GM20431 (cell line): Measurements from ENCODE around the gene MANBA.

ENCODE experiments used
- in situ Hi-C: fragments of 300-500 bp; cut with MseI, MboI; formaldehyde crosslinking; loops from one replicate; pipeline ENCODE4 v1.15.0; 2020; ENCODE audit warnings: low sequenced_read_pairs; ENCODE audit not compliant: unreplicated experiment

The MANBA gene

DNA sequence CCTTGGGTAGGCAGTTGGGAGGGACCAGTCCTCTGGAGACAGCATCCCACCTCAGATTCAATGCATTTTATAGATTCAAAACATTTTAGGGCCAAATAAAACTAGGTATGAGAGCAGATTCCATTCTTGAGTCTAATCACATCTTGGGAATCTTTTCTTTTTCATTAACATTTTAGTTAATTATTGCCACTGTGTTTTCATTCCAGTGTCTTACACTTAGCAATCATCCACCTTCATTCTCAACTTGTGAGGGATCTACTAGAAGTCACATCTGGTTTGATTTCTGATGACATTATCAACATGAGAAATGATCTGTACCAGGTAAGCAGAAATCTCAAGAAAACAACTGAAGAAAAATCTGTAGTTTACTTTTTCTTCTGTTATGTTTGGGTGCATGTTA is 160.1 kb downstream of the MANBA start:
- in situ Hi-C loops: no loop called here

DNA sequence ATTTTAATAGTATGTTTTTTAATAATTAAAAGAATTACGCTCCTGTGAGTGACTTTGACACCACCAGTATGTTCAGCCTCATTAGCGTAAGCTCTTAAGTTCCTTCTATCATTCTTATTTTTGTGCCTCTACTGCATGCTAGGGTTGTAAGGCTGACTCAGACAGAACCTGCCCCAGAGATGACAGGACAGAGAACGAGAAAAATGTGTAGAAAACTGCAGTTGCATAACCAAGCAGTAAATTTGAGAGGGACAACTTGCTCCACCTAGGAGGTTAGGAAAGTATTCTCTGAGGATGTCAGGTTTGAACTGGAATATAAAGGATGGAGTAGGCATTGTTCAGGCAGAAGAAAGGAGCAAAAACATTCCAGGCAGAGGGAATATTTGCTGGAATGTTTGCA is 160.9 kb downstream of the MANBA start:
- in situ Hi-C loops: no loop called here

DNA sequence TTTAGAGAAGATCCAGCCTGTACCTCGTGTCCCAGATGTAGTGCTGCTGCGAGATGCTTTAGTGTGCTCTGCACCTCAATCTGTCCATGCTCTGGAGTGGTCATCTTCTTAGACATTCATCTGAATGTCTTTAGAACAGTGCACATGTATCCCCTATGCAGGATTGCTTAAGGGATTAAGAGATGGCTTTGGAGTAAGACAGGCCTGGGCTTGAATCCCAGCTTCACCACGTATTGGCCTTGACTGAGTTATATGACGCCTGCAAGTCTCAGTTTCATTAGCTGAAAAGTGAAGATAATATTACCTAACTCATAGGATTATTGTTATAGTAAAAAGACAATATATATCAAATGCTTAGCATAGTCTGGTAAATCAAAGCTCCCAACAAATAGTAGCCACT is 161.3 kb downstream of the MANBA start:
- in situ Hi-C loops: no loop called here

GRCh38 chr4:102598762-102599374 is 161.9 kb downstream of the MANBA start:
- in situ Hi-C loops: no loop called here

DNA sequence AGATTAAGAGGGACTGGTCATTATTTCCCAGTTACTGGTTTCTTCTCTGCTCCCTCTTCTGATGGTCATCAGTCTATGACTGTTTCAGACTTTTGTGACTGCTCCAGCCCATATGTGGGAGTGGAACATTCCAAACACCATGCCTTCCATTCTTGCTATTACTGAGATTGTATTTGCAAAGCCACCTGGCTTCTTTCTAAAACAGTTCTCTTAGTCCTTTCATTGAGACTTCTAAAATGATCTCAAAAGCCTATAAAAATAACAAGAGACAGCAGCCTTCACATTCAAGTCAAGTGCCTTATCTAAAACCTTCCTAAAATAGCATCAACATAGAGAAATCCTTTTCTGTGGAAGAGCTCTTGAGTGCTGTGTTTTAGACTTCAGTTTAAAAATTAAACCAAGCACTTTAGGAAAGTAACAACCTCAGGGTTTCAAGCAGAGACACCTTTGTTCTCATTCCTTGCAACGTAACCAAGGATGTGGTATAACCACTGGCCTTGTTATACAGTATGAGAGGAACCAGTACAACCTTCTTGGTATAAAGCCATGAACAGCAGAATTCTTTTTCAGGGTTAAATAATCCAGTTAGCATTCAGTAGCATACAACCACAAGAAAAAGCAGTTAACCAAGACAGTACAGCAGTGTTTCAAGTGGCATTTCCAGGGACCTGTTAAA is 162.5 kb downstream of the MANBA start:
- in situ Hi-C loops: no loop called here

DNA sequence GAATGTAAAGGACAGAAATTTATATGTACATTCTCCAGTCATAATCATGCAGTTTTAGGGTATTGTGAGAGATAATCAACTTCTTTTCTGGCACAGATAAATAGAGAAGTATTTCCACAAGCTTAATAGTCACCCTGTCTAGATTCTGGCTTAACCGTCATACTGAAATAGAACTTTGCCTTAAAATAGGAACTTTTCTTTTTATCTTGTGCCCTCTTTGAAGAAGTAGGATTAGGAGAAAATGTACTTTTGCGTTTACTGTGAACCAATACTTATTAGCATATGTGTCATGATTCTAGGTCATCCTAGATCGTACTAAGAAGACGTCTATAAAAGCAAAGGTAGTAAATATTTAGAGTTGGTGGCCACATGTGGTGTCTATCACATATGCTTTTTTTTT is 164.2 kb downstream of the MANBA start:
- in situ Hi-C loops: no loop called here

DNA sequence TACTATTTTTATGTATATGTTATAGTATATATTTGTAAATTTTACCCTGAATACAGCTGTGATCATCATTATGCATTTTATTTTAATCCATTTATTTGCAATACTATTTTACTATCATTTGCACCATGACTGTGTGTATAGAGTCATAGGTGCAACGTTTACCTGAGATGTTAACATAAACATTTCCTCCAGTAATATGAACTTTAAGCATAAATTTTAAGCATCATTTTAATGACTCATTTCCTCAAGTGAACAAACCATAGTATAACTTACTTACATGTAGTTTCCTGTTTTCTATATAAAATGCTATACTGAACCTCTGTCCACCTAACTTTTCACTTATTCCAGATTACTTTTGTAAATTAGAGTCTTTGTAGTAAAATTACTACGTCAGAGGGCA is 166.8 kb downstream of the MANBA start:
- in situ Hi-C loops: no loop called here

DNA sequence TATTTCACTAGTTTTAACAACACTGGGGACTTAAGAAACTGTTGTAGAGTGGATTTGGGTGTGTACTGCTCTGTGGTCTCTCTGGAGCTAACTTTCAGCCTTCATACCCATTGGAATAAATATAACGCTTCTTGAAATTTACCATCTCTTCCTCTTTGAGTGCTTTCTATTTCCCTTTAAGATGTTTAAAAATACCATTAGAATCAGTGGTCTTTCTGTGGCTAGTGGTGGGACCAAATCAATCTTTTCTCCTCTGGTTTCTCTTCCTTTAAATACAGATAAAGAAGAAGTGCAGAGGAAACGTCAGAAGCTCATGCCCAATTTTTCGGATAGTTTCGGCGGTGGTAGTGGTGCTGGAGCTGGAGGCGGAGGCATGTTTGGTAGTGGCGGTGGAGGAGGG is 167.6 kb downstream of the MANBA start:
- in situ Hi-C loops: no loop called here

GRCh38 chr4:102592256-102592655 is 168.5 kb downstream of the MANBA start:
- in situ Hi-C loops: no loop called here

DNA sequence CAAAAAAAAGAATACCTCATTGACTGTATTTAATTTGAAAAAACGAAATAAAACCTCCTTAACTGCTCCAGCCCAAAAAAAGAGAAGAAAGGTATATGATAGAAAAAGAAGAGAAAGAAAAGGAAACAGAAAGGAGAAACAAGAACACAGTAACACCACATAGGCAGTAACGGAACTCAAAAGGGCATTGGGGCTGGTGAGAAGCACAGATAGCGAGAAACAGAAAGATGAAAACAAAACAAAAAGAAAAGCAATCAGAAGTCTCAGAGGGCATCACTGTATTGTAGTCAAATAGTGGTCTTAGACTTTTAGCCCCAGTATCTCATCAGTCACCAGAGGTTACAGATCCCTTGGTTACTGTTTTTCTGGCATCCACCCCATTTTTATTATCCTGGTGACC is 171.0 kb downstream of the MANBA start:
- in situ Hi-C loops: no loop called here

- in situ Hi-C loops: no loop called here
Measured at GRCh38 chr4:102586644-102587021, 174.1 kb downstream of the MANBA start.

GRCh38 chr4:102586002-102586643 is 174.6 kb downstream of the MANBA start:
- in situ Hi-C loops: no loop called here

- in situ Hi-C loops: no loop called here
Measured at GRCh38 chr4:102585329-102585728, 175.4 kb downstream of the MANBA start.

DNA sequence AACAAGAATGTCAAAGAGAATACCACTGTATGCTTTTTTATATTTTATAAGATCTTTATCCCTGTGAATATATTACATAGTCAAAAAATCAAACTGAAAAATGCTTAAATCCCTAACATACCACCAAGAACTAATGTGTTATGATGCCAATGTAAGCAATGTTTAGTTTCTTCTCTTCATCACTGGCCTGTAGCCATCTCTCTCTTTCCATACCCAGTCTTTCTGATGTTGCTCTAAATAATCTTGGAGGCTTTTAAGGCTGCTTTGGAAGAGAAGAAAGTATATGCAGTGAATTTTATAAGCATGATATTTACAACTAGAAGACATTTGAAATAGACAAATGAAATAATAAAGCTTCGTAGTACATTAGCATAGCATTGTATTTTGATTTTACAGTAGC is 176.7 kb downstream of the MANBA start:
- in situ Hi-C loops: no loop called here
